Measurements from ENCODE around the gene GPR61. TPM values are rescaled to one million over a fixed set of nuclear protein-coding genes. Genes with fewer than 3 reads are reported as not detected.

Gene GPR61
- total RNA-seq, 6 experiments from 2014 or later = not detected

GRCh38 chr1:109492779-109493178 lies 46.9 kb upstream of the GPR61 start:
- no peak for TF ChIP-seq POLR2A (IDR thresholded peaks at IDR 0.05)
- TF ChIP-seq CTCF (IDR thresholded peaks at IDR 0.05) = no peak
- peaks cover 0 to 13% (median 0%) of the 10 kb centered on the region in 4 donors for H3K36me3 ChIP-seq
- no peaks in the 10 kb centered on the region for H3K9me3 ChIP-seq
- no peak overlapping the region for H3K27ac ChIP-seq
- intact Hi-C loops (cut with DNase I) = no loop called here
- no peaks in the 10 kb centered on the region for H3K27me3 ChIP-seq
- DNase-seq = no peak
- ATAC-seq = no peak
- H3K4me3 ChIP-seq = no peak overlapping the region
- H3K4me1 ChIP-seq = peaks cover 0 to 9% (median 2%) of the 10 kb centered on the region in 4 donors
- WGBS (ENCODE audit: insufficient coverage, low coverage, low lambda C conversion rate, missing lambda C conversion rate) = 81% methylated on average over 4 of the region's 4 CpGs

GRCh38 chr1:109493227-109493626 lies 46.4 kb upstream of the GPR61 start:
- TF ChIP-seq CTCF (IDR thresholded peaks at IDR 0.05) (no peak), POLR2A (IDR thresholded peaks at IDR 0.05) (no peak)
- ATAC-seq = no peak
- Histone ChIP-seq H3K4me1 (peaks cover 0 to 9% (median 2%) of the 10 kb centered on the region in 4 donors), H3K27me3 (no peaks in the 10 kb centered on the region), H3K9me3 (no peaks in the 10 kb centered on the region), H3K27ac (no peak overlapping the region), H3K4me3 (no peak overlapping the region), H3K36me3 (peaks cover 0 to 13% (median 0%) of the 10 kb centered on the region in 4 donors)
- intact Hi-C loops (cut with DNase I) = no loop called here
- DNase-seq = peak in 1 of 3 donors; percentile 43
- WGBS (ENCODE audit: insufficient coverage, low coverage, low lambda C conversion rate, missing lambda C conversion rate) = 0% methylated on average over 1 of the region's 4 CpGs

GRCh38 chr1:109493805-109494539 lies 45.7 kb upstream of the GPR61 start, which contains the start of gene CYB561D1:
Gene CYB561D1, plus strand, starts transcription at chr1:109494094. Its CDS starts 46 bp downstream, at chr1:109494140.
- peaks cover 0 to 9% (median 2%) of the 10 kb centered on the region in 4 donors for H3K4me1 ChIP-seq
- H3K36me3 ChIP-seq = peaks cover 0 to 13% (median 0%) of the 10 kb centered on the region in 4 donors
- peak; percentile 88 to 91 (median 90) for DNase-seq
- peak within 1 kb of the TSS in 2 of 3 donors; percentile 44 to 53 for H3K27ac ChIP-seq
- H3K9me3 ChIP-seq = no peaks in the 10 kb centered on the region
- TF ChIP-seq POLR2A (IDR thresholded peaks at IDR 0.05) (peak; percentile 54), CTCF (IDR thresholded peaks at IDR 0.05) (peak; percentile 86 to 96 (median 90))
- peak; percentile 95 to 99 (median 96) for ATAC-seq
- intact Hi-C loops (cut with DNase I) = no loop called here
- no peaks in the 10 kb centered on the region for H3K27me3 ChIP-seq
- peak within 1 kb of the TSS; percentile 77 to 96 (median 78) for H3K4me3 ChIP-seq
- WGBS (ENCODE audit: insufficient coverage, low coverage, low lambda C conversion rate, missing lambda C conversion rate) = 1% methylated on average over 12 of the region's 44 CpGs

GRCh38 chr1:109495738-109496137 lies 43.9 kb upstream of the GPR61 start:
- no peak for ATAC-seq
- H3K27ac ChIP-seq = no peak overlapping the region
- no peaks in the 10 kb centered on the region for H3K9me3 ChIP-seq
- 82% methylated on average over 3 of the region's 7 CpGs for WGBS (ENCODE audit: insufficient coverage, low coverage, low lambda C conversion rate, missing lambda C conversion rate)
- H3K27me3 ChIP-seq = no peaks in the 10 kb centered on the region
- H3K36me3 ChIP-seq = peaks cover 0 to 13% (median 0%) of the 10 kb centered on the region in 4 donors
- TF ChIP-seq POLR2A (IDR thresholded peaks at IDR 0.05) (no peak), CTCF (IDR thresholded peaks at IDR 0.05) (no peak)
- peaks cover 0 to 9% (median 2%) of the 10 kb centered on the region in 4 donors for H3K4me1 ChIP-seq
- DNase-seq = no peak
- H3K4me3 ChIP-seq = no peak overlapping the region
- intact Hi-C loops (cut with DNase I) = loop anchor here in 1 of 2 donors (5.0 kb wide), 1 partner anchor 37 kb away; no protein-coding TSS in a partner anchor

All from right lobe of liver (tissue), 6 donors.